H9 (cell line): ENCODE data around the gene DLAT. TPM values are rescaled to one million over a fixed set of nuclear protein-coding genes. Genes with fewer than 3 reads are reported as not detected.

ENCODE experiments used
- DNase-seq: peaks from one replicate; pipeline ENCODE4 v3.0.0-alpha.2; 2017
- H2AFZ ChIP-seq: one replicate; pipeline ENCODE4 v1.6.1; 2013; ENCODE audit warnings: mild to moderate bottlenecking, low read length, control low read depth, moderate library complexity
- H2AK5ac ChIP-seq: 2 replicates; pipeline ENCODE4 v1.6.1; 2013; ENCODE audit warnings: low read length, control low read depth, mixed read lengths; ENCODE audit not compliant: insufficient read length
- H2BK120ac ChIP-seq: one replicate; pipeline ENCODE4 v1.6.1; 2013; ENCODE audit warnings: low read depth, mild to moderate bottlenecking, low read length, control low read depth, inconsistent platforms; ENCODE audit not compliant: poor library complexity, severe bottlenecking
- H2BK12ac ChIP-seq: 2 replicates; pipeline ENCODE4 v1.6.1; 2013; ENCODE audit warnings: low read length, control low read depth, mixed read lengths, low read depth; ENCODE audit not compliant: insufficient read length
- H2BK15ac ChIP-seq: 2 replicates; pipeline ENCODE4 v1.6.1; 2013; ENCODE audit warnings: low read depth, low read length, control low read depth
- H2BK20ac ChIP-seq: one replicate; pipeline ENCODE4 v1.6.1; 2013; ENCODE audit warnings: low read depth, mild to moderate bottlenecking, low read length, control low read depth, inconsistent platforms; ENCODE audit not compliant: poor library complexity, severe bottlenecking
- H2BK5ac ChIP-seq: 2 replicates; pipeline ENCODE4 v1.6.1; 2013; ENCODE audit warnings: low read length, control low read depth, mixed read lengths; ENCODE audit not compliant: insufficient read length
- H3K14ac ChIP-seq: 2 replicates; pipeline ENCODE4 v1.6.1; 2013; ENCODE audit warnings: low read length, control low read depth; ENCODE audit not compliant: insufficient read depth
- H3K18ac ChIP-seq: 2 replicates; pipeline ENCODE4 v1.6.1; 2013; ENCODE audit warnings: low read depth, mild to moderate bottlenecking, mixed read lengths, low read length, control low read depth; ENCODE audit not compliant: insufficient read length
- H3K23ac ChIP-seq: 2 replicates; pipeline ENCODE4 v1.6.1; 2013; ENCODE audit warnings: low read length, control low read depth, mixed read lengths, low read depth; ENCODE audit not compliant: insufficient read length
- H3K23me2 ChIP-seq: 2 replicates; pipeline ENCODE4 v1.6.1; 2013; ENCODE audit warnings: low read depth, mild to moderate bottlenecking, mixed read lengths, low read length, control low read depth; ENCODE audit not compliant: insufficient read length, poor library complexity, severe bottlenecking
- H3K27ac ChIP-seq: 2 replicates; pipeline ENCODE4 v1.5.1; 2013; ENCODE audit warnings: low read length, control low read depth, mixed read lengths, low read depth; ENCODE audit not compliant: insufficient read length
- H3K27me3 ChIP-seq: 2 replicates; pipeline ENCODE4 v1.6.1; 2013; ENCODE audit warnings: low read length, control low read depth, inconsistent platforms; ENCODE audit not compliant: insufficient read depth
- H3K4ac ChIP-seq: 2 replicates; pipeline ENCODE4 v1.6.1; 2013; ENCODE audit warnings: low read depth, mild to moderate bottlenecking, control low read depth, inconsistent platforms, low read length, moderate library complexity
- H3K4me1 ChIP-seq: 2 replicates; pipeline ENCODE4 v1.6.1; 2013; ENCODE audit warnings: low read length, control low read depth, inconsistent platforms; ENCODE audit not compliant: insufficient read depth
- H3K4me2 ChIP-seq: 2 replicates; pipeline ENCODE4 v1.6.1; 2013; ENCODE audit warnings: low read length, control low read depth, mixed read lengths; ENCODE audit not compliant: insufficient read length, insufficient read depth
- H3K56ac ChIP-seq: 2 replicates; pipeline ENCODE4 v1.6.1; 2013; ENCODE audit warnings: low read depth, mild to moderate bottlenecking, mixed read lengths, low read length, control low read depth; ENCODE audit not compliant: insufficient read length
- H3K79me1 ChIP-seq: 2 replicates; pipeline ENCODE4 v1.6.1; 2013; ENCODE audit warnings: low read depth, mild to moderate bottlenecking, moderate library complexity, low read length, control low read depth, inconsistent platforms; ENCODE audit not compliant: insufficient read depth, poor library complexity, severe bottlenecking
- H3K79me2 ChIP-seq: 2 replicates; pipeline ENCODE4 v1.6.1; 2013; ENCODE audit warnings: low read length, control low read depth, inconsistent platforms; ENCODE audit not compliant: insufficient read depth
- H3K9ac ChIP-seq: 2 replicates; pipeline ENCODE4 v1.6.1; 2013; ENCODE audit warnings: low read length, control low read depth, mixed read lengths; ENCODE audit not compliant: insufficient read length; ENCODE audit errors: extremely low read depth
- H3K9me3 ChIP-seq: one replicate; pipeline ENCODE4 v1.6.1; 2013; ENCODE audit warnings: low read depth, low read length, inconsistent platforms; ENCODE audit not compliant: control insufficient read depth
- H3T11ph ChIP-seq: one replicate; pipeline ENCODE4 v1.6.1; 2013; ENCODE audit warnings: mild to moderate bottlenecking, low read length, control low read depth, inconsistent platforms
- H4K20me1 ChIP-seq: one replicate; pipeline ENCODE4 v1.6.1; 2013; ENCODE audit not compliant: control insufficient read depth, insufficient read length, insufficient read depth
- H4K5ac ChIP-seq: 2 replicates; pipeline ENCODE4 v1.6.1; 2013; ENCODE audit warnings: low read depth, mild to moderate bottlenecking, mixed read lengths, low read length, control low read depth; ENCODE audit not compliant: insufficient read length
- H4K8ac ChIP-seq: replicated peaks from 2 replicates; pipeline ENCODE4 v1.6.1; 2013; ENCODE audit warnings: low read length, control low read depth, mixed read lengths, low read depth; ENCODE audit not compliant: insufficient read length
- H4K91ac ChIP-seq: 2 replicates; pipeline ENCODE4 v1.6.1; 2013; ENCODE audit warnings: low read depth, mild to moderate bottlenecking, moderate library complexity, mixed read lengths, low read length, control low read depth; ENCODE audit not compliant: insufficient read length
- H3K27ac Mint-ChIP-seq, 3 experiments: 2 replicates in 2 of 3; 3 replicates in 1 of 3; pipeline ENCODE4 v1.8.0; 2020 to 2021; ENCODE audit warnings: mixed read lengths in 3 of 3, mild to moderate bottlenecking in 1 of 3, moderate library complexity in 1 of 3
- H3K27me3 Mint-ChIP-seq: 2 replicates; pipeline ENCODE4 v1.8.0; 2021; ENCODE audit warnings: low read depth, mild to moderate bottlenecking, moderate library complexity, mixed read lengths
- H3K36me3 Mint-ChIP-seq, 3 experiments: 2 replicates in 2 of 3; 3 replicates in 1 of 3; pipeline ENCODE4 v1.8.0; 2020 to 2021; ENCODE audit warnings: low read depth in 3 of 3, mixed read lengths in 3 of 3; ENCODE audit not compliant: insufficient read depth in 1 of 3
- H3K4me1 Mint-ChIP-seq, 2 experiments: 2 replicates each; pipeline ENCODE4 v1.8.0; 2020; ENCODE audit warnings: mixed read lengths in 2 of 2
- H3K4me3 Mint-ChIP-seq, 2 experiments: 2 replicates in 1 of 2; 3 replicates in 1 of 2; pipeline ENCODE4 v1.8.0; 2020 to 2021; ENCODE audit warnings: mild to moderate bottlenecking in 2 of 2, mixed read lengths in 2 of 2, moderate library complexity in 1 of 2
- H3K9me3 Mint-ChIP-seq, 2 experiments: 2 replicates in 1 of 2; 3 replicates in 1 of 2; pipeline ENCODE4 v1.8.0; 2020; ENCODE audit warnings: mild to moderate bottlenecking in 2 of 2, mixed read lengths in 2 of 2, moderate library complexity in 1 of 2
- WGBS: extraction: QIAGEN DNeasy Blood & Tissue Kit; methylation state at CpG from one replicate; pipeline ENCODE4 v1.1.7; 2013; ENCODE audit warnings: missing lambda C conversion rate, low lambda C conversion rate, mixed read lengths; ENCODE audit not compliant: insufficient read length; ENCODE audit errors: extremely low coverage; 5-methylcytosine and 5-hydroxymethylcytosine counted together
- total RNA-seq: library from RNA; stranded (reverse); gene quantifications from 2 replicates; pipeline ENCODE4 v1.2.1, GENCODE V29; 2021
- TF ChIP-seq, protein P1 (sequence below): fragments of 200-600 bp; sonication (generic); conservative IDR thresholded peaks from 3 replicates; pipeline ENCODE4 v1.8.0; 2021; ENCODE audit warnings: antibody characterized with exemption, mild to moderate bottlenecking

The DLAT gene
- total RNA-seq, 1 experiment from 2014 or later, result 58.4 TPM

DNA sequence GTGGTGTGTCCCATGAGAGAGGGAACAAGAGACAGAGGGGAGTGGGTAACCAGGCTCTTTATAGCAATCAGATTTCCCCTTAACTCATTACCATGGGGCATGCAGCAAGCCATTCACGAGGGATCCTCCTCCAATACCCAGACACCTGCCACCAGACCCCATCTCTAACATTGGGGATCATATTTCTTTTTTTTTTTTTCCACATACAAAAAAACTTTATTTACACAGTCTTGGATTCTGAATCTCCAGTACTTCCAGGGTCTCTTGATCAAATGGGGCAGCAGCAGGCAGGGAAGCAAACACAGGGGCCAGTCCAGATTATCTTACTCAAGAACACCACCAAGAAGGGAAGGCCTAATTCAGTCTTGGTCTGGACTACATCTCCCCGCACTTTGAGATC lies 4.3 kb downstream of the DLAT start:
- Mint-ChIP-seq H3K36me3 (peaks cover 38 to 62% (median 52%) of the 10 kb centered on the region in 3 experiments), H3K4me3 (no peak overlapping the region), H3K4me1 (peaks cover 3 to 6% of the 10 kb centered on the region in 2 experiments; a peak in 3 of 4 replicates), H3K27me3 (no peaks in the 10 kb centered on the region), H3K27ac (no peak overlapping the region), H3K9me3 (no peaks in the 10 kb centered on the region; a peak in 1 of 5 replicates)
- H4K20me1 ChIP-seq, result no peaks in the 10 kb centered on the region
- no peak overlapping the region for H2BK120ac ChIP-seq
- no peak overlapping the region for H3K23ac ChIP-seq
- H3K4me1 ChIP-seq, result no peaks in the 10 kb centered on the region
- H3K18ac ChIP-seq, result no peak overlapping the region
- H4K5ac ChIP-seq, result no peak overlapping the region
- H2AFZ ChIP-seq, result no peak overlapping the region
- H3T11ph ChIP-seq, result no peak overlapping the region
- H3K9ac ChIP-seq, result no peak overlapping the region
- H3K23me2 ChIP-seq, result peaks cover 3% of the 10 kb centered on the region
- H3K14ac ChIP-seq, result no peak overlapping the region
- no peak overlapping the region for H2BK20ac ChIP-seq
- no peaks in the 10 kb centered on the region for H3K9me3 ChIP-seq
- TF ChIP-seq, protein P1, sequence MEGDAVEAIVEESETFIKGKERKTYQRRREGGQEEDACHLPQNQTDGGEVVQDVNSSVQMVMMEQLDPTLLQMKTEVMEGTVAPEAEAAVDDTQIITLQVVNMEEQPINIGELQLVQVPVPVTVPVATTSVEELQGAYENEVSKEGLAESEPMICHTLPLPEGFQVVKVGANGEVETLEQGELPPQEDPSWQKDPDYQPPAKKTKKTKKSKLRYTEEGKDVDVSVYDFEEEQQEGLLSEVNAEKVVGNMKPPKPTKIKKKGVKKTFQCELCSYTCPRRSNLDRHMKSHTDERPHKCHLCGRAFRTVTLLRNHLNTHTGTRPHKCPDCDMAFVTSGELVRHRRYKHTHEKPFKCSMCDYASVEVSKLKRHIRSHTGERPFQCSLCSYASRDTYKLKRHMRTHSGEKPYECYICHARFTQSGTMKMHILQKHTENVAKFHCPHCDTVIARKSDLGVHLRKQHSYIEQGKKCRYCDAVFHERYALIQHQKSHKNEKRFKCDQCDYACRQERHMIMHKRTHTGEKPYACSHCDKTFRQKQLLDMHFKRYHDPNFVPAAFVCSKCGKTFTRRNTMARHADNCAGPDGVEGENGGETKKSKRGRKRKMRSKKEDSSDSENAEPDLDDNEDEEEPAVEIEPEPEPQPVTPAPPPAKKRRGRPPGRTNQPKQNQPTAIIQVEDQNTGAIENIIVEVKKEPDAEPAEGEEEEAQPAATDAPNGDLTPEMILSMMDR, result no peak
- WGBS, result no CpG with 5 or more reads among the region's 2 CpGs
- no peak overlapping the region for H3K56ac ChIP-seq
- H3K27me3 ChIP-seq, result no peaks in the 10 kb centered on the region
- no peak overlapping the region for H4K8ac ChIP-seq
- no peak overlapping the region for H2BK12ac ChIP-seq
- no peak overlapping the region for H3K27ac ChIP-seq
- H2AK5ac ChIP-seq, result no peak overlapping the region
- DNase-seq, result no peak
- H3K79me1 ChIP-seq, result peaks cover 2% of the 10 kb centered on the region
- H3K4me2 ChIP-seq, result no peak overlapping the region
- no peak overlapping the region for H4K91ac ChIP-seq
- no peak overlapping the region for H2BK5ac ChIP-seq
- H3K4ac ChIP-seq, result no peak overlapping the region
- peaks cover 3% of the 10 kb centered on the region; the same call in 1 of the 2 replicates for H3K79me2 ChIP-seq
- H2BK15ac ChIP-seq, result no peak overlapping the region
